DOHH2 (cell line): ENCODE data around the gene CLMN.

Source experiments
- EZH2phosphoT487 ChIP-seq: fragments of 200-600 bp; sonication (generic); IDR thresholded peaks from 2 replicates; pipeline ENCODE4 v1.6.1; 2017; ENCODE audit warnings: borderline replicate concordance, mild to moderate bottlenecking, antibody characterized with exemption, low read length, moderate library complexity, mixed read lengths
- TF ChIP-seq, protein P1 (sequence below): fragments of 200-600 bp; sonication (generic); IDR thresholded peaks from one replicate; pipeline ENCODE4 v1.5.1; 2014; ENCODE audit warnings: antibody characterized with exemption, mild to moderate bottlenecking, low read depth, low read length; ENCODE audit not compliant: poor library complexity, severe bottlenecking

DNA sequence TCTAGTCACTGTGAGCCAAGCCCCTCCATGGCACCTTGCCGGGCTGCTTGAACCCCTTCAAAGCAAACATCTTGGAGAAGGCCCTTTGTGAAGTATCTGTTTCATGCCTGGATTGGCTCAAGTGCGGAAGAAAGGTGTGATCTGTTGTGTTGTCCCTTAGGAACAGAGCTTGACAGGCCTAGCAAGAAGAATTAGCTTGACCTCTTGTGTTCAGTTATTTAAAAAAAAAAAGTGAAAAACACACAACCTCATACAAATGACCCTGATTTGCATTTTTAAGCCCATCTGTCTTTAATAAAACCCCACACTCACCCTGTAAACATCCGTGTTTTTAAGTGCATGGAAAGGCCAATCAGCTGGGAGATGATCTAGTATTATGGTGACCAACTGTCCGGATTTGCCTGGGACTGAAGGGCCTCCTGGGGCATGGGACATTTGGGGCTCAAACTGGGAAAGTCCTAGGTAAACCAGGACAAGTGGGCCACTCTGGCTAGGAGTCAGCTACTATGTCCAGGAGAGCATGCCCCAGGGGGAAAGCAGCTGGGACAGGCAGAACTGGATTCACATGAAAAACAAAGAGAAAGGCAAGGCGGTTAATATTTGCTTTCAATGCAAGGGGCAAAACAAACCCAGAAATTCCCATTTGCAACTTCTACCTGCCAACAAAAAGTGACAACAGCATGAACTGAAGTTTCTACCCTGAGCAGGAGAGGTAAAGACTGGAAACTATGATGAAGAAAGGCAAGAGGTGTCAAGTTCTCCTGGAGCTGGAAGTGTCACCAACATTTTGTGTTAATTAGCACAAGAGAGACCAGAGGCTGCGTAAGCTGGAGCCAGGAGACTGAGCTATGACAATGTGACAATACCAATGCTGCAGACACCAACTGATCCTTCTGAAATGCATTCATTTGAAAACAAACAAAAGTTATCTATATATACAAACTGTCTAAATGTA is 78.6 kb downstream of the CLMN start:
- TF ChIP-seq, protein P1, sequence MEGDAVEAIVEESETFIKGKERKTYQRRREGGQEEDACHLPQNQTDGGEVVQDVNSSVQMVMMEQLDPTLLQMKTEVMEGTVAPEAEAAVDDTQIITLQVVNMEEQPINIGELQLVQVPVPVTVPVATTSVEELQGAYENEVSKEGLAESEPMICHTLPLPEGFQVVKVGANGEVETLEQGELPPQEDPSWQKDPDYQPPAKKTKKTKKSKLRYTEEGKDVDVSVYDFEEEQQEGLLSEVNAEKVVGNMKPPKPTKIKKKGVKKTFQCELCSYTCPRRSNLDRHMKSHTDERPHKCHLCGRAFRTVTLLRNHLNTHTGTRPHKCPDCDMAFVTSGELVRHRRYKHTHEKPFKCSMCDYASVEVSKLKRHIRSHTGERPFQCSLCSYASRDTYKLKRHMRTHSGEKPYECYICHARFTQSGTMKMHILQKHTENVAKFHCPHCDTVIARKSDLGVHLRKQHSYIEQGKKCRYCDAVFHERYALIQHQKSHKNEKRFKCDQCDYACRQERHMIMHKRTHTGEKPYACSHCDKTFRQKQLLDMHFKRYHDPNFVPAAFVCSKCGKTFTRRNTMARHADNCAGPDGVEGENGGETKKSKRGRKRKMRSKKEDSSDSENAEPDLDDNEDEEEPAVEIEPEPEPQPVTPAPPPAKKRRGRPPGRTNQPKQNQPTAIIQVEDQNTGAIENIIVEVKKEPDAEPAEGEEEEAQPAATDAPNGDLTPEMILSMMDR, result no peak
- TF ChIP-seq EZH2phosphoT487, result no peak
